NCI-H146 treated with DMSO at 0.1 percent for 48 hours (cell line): ENCODE results near the gene OR10X1.

ENCODE experiments used
- DNase-seq: peaks from one replicate; lab custom pipeline; 2025; ENCODE audit not compliant: unreplicated experiment; lab: John Stamatoyannopoulos, UW

The OR10X1 gene

GRCh38 chr1:158579733-158580132 is at the start of gene OR10X1:
Gene OR10X1 (minus strand): TSS chr1:158579899. CDS start chr1:158579899, 0 bp downstream.
- no peak for DNase-seq

- DNase-seq, result no peak
Observed at GRCh38 chr1:158613764-158614163, 34.1 kb upstream of the OR10X1 start.

- no peak for DNase-seq
Observed at GRCh38 chr1:158611916-158612315, 32.2 kb upstream of the OR10X1 start.

DNA sequence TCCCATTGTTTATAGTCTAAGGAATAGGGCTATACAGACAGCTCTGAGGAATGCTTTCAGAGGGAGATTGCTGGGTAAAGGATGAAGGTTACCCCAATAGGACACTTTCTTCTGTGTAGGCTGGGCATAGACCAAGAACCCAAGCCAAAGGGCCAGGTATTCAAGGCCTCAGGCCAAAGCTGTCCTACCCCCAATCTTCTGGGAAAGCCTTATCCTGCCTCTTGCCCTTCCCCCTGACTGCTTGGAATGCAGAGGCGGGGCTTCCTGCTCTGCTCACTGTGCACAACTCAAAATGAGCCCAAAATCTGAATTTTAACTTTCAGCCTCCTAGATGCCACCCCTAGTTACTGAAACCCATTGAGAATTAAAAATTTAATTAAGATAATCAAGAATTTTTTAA is 27.6 kb upstream of the OR10X1 start:
- no peak for DNase-seq

DNA sequence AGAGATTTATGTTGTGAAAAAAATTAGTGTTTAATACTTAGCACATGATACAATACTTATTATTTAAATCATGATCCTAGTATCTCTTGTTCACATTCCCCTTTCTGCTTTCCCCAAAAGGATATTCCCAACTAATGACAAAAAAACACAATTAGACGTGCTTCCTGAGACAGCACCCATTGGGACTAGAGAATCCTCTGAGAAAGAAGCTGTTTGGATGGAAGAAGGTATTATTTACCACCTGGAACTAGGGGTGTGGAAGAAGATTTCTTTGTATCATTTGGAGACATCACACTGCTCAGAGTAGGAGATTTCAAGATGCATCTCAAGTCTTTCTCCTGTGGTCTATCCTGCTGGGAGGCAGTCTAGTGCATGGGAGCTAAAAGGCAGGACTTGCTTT is 25.3 kb upstream of the OR10X1 start, which contains the start of gene OR10Z1:
OR10Z1 (plus strand) TSS at position 301 of the 400 bp plus-strand sequence. CDS start 1,171 bp downstream, outside the sequence.
- DNase-seq, result no peak

- DNase-seq, result no peak
Observed at GRCh38 chr1:158600735-158601134, 21.0 kb upstream of the OR10X1 start.

DNA sequence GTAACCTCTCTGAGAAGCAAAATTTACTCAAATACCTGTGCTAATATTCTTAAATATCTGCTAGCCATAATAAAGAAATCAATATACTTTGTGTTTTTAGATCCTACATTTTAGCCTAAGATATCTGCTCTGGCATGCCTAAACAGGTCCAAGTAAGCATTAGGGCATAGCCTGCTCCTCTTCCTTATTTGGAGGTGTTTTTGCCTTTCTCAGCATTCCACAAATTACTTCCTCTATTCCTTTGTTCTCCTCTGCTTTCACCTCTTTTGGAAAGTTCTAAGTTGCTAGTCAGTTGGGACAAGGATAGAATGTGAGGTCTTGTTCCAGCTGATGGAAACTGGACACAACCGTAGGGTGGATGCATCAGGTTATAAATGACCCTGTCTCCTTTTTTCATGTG is 7.2 kb upstream of the OR10X1 start:
- no peak for DNase-seq

- no peak for DNase-seq
Observed at GRCh38 chr1:158583962-158584361, 4.3 kb upstream of the OR10X1 start.

DNA sequence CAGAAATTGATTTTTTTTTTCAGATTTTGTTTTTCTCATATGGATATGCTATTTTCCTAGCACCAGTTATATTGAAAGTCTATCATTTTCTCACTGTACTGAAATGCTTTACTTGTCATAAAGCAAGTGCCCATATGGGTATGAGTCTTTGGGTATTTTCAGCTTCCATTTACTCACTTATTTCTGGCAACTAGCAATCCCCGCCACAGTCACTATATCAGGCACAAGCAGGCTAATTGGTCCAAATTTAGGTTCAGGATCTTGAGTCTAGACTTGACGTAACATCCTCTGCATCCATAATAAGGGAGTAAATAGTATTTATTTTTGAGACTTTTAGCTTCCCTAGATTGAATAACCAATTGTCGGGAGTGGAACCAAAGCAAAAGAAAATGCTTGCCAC is 2.1 kb downstream of the OR10X1 start:
- DNase-seq, result no peak

GRCh38 chr1:158572226-158572625 is 7.5 kb downstream of the OR10X1 start:
- DNase-seq, result no peak

DNA sequence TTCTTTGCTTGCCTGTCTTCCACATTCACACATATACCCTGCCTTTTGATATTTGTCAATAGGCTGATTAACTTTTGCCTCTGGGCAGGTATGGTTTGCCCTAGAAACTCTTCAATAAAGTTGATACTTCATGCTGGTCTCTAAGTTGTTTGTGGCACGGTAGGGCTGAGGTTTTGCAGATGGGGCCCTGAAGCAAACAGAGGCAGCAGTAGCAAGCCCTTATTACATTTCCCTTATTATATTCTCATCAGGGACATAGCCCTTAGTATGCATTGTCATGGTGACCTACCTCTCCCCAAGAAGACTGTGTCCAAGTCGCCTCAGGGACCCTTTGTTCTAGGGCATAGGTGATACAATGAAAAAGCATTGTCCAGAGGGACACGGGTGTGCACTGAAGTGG is 9.2 kb downstream of the OR10X1 start, which contains the start of gene OR6P1:
OR6P1 (minus strand) TSS at position 101 of the 400 bp plus-strand sequence. CDS start 6,976 bp downstream, outside the sequence.
- no peak for DNase-seq

DNA sequence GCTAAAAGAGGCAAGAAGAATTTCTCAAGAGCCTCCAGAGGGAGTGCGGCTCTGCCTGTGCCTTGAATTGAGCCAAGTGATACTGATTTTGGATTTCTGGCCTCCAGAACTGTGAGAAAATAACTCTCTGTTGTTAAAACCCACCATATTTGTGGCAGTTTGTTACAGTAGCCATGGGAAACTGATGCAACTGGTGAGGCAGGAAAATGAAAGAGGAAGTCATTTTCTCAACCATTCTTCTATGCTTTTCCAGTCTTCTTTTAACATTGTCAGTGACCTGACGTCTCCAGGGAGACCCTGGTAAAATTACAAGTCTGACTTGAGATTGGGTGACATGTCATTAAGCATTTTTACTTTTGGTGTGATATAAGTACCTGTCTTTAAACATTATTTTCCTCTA is 15.1 kb downstream of the OR10X1 start:
- DNase-seq, result no peak

GRCh38 chr1:158563853-158564252 is 15.8 kb downstream of the OR10X1 start:
- no peak for DNase-seq

- no peak for DNase-seq
Observed at GRCh38 chr1:158559696-158560095, 20.0 kb downstream of the OR10X1 start.

GRCh38 chr1:158554352-158554751 is 25.3 kb downstream of the OR10X1 start, which contains the start of gene OR6Y1:
Gene OR6Y1 (minus strand): TSS chr1:158554405. CDS start chr1:158548105, 6,300 bp downstream.
- no peak for DNase-seq

DNA sequence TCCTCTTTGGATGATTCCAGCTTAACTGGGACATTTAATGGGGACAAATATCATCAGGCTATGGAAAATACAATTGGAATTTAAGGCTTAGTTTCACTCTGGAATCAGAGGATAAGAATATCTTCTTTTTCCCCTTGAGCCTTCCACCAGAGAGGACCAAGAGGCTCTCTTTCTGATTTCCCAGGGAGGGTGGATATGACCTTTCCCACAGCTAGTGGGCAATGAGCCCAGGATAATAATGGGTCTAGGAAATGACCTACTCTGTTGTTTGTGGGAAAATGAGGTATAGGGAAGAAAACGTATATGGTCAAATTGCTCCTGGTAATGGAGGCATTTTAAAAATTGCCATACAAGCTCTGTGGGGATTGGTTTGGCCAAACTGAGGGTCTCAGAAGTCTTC is 27.4 kb downstream of the OR10X1 start:
- DNase-seq, result no peak

- DNase-seq, result no peak
Observed at GRCh38 chr1:158547533-158547932, 32.2 kb downstream of the OR10X1 start.

DNA sequence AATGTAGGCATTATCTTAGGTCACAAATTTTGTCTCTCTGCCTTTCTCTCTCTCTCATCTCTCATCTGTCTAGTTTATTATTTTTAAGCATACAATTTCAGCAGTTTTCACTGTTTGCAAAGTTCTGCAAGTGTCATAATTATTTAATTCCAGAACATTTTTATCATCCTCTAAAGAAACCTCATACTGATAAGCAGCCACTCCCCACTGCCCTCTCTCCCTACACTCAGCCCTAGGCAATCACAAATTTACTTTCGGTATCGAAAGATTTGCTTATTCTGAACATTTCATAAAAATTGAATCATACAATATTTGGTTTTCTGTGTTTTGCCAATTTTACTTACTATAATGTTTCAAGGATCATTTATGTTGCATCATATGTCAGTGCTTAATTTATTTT is 42.1 kb downstream of the OR10X1 start:
- DNase-seq, result no peak

- DNase-seq, result no peak
Observed at GRCh38 chr1:158534496-158534895, 45.2 kb downstream of the OR10X1 start.
